HG02981 (cell line): Measurements from ENCODE around the gene SLC39A3.

Experiments
- ATAC-seq: cut with Tn5 transposase; IDR thresholded peaks from one replicate; pipeline ENCODE4 v1.9.1; 2021; ENCODE audit warnings: mild to moderate bottlenecking, moderate library complexity; ENCODE audit not compliant: unreplicated experiment

Gene SLC39A3

GRCh38 chr19:2751438-2751830 lies 11.6 kb upstream of the SLC39A3 start:
- no peak for ATAC-seq

- ATAC-seq, result no peak
Observed at GRCh38 chr19:2750808-2751437, 11.1 kb upstream of the SLC39A3 start.

DNA sequence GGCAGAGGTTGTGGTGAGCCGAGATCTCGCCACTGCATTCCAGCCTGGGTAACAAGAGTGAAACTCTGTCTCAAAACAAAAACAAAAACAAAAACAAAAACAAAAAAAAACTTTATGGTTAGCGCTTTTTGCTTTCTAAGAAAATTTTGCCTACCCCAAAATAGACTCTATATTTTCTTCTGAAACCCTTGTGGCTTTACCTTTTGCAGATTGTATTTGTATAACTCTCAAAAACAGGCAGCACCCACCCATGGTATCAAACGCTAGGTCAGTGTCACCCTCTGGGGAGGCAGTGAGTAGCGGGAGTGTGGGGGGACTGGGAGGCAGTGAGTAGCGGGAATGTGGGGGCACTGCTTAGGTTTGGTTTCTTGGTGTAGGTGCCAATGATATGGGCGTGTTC lies 7.5 kb upstream of the SLC39A3 start:
- no peak for ATAC-seq

DNA sequence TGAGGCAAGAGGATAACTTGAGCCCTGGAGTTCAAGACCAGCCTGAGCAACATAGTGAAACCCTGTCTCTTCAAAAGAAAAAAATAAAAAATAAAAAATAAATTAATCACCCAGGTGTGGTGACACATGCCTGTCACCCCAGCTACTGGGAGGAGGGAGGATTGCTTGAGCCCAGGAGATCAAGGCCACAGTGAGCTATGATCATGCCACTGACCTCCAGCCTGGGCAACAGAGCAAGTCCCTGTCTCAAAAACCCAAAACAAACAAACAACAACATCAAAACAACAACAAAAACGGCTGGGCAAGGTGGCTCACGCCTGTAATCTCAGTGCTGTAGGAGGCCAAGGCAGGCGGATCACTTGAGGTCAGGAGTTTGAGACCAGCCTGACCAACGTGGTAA lies 4.3 kb upstream of the SLC39A3 start:
- no peak for ATAC-seq

DNA sequence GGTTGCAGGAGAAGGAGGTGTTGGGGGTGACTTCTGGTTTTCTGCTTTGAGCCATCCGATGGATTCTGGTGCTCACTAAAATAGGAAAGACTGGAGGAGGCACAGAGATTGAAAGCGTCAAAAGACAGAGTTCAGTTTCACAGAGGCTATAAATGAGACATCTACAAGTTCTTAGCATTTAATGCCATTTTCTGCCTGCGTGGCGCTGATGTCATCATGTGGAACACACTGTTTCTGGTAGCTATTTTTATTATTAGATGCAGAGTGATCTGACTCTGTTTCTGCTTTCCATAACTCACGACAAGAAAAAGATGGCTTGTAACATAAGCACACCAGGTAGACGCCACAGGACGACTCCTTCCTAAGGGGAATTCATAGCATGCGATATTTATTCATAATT lies 3.3 kb upstream of the SLC39A3 start:
- ATAC-seq, result no peak

GRCh38 chr19:2740314-2740656 lies 468 bp upstream of the SLC39A3 start:
- no peak for ATAC-seq

DNA sequence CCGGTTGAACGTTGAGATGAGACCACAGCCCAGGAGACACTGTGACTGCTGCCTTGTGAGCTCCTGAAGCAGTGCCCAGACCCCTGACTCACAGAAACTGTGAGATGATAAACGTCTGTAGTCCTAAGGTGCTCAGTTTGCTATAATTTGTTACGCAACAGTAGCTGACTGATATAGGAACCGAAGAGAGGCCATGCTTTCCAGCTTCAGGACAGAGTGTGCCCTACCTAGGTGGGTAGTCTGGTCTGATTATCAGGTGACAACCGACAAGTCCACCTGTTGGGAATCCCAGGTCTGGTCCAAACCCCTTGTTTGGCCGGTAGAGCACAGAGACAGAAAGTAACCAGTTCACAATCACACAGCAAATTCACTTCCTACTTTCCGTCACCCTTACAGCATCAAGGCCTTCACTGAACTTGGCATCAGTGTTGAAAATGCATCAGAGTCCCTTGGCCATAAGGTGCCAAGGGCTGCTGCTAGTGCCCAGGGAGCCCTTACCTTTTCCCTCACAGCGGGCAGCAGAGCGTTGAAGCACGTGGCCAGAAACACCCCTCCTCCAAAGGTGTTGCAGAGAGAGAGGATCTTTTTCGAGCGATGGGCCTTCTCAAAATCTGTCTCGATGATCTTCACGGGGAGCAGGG lies 3.1 kb downstream of the SLC39A3 start:
- no peak for ATAC-seq

- no peak for ATAC-seq
Observed at GRCh38 chr19:2735374-2735773, 4.4 kb downstream of the SLC39A3 start.

GRCh38 chr19:2734589-2735288 lies 5.1 kb downstream of the SLC39A3 start:
- no peak for ATAC-seq

DNA sequence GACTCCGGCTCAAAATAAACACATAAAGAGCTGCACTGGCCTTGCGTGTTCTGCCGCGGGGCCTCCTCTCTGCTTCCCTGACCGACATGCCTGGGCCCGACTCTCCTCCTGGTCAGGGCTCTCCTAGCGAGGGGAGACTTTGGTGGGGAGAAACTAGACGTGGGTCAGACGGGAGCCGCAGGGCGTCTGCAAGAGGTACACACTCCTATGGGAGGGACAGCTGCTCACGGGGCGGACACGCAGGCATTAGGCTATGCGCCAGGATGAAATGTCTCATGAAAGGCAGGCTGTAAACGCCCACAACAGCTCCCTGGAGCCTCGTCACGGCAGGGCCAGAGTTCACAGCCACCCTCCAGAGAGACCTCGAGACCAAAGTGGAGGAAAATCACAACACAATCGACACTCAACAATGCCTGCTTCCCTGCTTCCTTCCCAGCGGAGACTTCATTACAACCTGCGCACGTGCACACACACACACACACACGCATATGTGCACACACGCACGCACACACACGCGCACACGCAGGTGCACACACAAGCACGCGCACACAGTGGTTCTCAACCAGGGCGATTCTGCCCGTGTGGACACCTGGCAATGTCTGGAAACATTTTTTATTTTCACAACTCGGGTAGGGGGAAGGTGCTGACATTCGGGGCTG lies 5.8 kb downstream of the SLC39A3 start:
- ATAC-seq, result no peak

DNA sequence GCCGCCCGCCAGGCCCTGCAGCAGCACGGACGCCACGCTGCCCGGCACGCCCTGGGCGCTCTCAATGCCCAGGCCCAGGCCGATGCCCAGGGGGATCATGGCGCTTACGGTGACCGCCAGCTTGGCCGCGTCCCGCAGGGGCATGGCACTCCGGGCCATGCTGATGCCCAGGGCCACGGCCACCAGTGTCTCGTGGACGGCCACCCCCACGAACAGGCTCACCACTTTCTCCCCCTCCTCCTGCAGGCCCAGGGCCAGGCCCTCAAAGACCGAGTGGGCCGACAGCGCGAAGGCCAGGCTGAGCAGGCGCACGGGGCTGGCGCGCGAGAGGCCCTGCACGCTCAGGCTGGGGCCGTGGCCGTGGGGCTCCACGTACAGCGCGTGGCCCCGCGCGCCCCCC lies 6.9 kb downstream of the SLC39A3 start:
- ATAC-seq, result no peak

DNA sequence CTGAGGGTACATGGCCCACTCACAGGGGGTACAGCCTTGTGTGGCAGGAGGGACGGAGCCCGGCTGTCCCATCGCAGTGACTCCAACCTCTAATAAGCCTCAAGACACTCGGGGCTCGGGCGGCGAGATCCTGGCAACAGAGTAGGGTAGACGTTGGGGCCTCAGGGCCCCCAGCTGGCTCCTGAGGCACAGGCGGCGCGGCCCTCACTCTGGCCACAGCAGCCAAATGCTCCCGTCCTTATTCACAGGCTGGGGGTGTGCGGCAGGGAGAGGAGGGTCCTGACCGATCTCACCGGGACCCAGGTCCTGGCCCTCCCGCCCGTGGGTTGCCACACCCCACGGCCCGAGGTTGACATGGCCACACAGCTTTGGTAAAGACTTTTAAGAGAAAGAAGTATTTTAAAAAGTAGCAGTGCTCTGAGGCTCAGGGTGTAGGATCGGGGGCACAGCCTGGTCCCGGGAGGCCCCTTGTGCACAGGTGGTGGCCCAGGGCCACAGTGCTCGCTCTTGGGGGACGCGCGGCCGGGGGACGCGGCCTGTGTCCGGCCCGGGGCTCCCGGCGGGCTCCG lies 7.6 kb downstream of the SLC39A3 start:
- ATAC-seq, result no peak

GRCh38 chr19:2731181-2731995 lies 8.4 kb downstream of the SLC39A3 start:
- ATAC-seq, result no peak

GRCh38 chr19:2729943-2730818 lies 9.6 kb downstream of the SLC39A3 start:
- ATAC-seq, result no peak

- ATAC-seq, result no peak
Observed at GRCh38 chr19:2728783-2729387, 10.9 kb downstream of the SLC39A3 start.

DNA sequence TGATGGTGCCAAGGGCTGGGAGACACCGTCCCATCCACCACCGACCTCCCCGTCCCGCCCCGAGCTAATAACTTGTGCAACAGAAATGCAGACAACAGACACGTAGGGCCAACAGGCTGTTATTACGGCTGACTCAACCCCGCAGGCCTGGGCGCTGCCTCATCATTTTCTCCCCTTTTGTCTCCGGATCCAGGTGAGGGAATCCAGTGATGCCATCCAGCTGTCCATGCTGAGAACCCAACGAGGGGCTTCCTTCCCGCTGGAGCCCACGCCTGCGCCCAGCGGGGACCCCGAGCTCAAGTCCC lies 12.2 kb downstream of the SLC39A3 start:
- ATAC-seq, result no peak

DNA sequence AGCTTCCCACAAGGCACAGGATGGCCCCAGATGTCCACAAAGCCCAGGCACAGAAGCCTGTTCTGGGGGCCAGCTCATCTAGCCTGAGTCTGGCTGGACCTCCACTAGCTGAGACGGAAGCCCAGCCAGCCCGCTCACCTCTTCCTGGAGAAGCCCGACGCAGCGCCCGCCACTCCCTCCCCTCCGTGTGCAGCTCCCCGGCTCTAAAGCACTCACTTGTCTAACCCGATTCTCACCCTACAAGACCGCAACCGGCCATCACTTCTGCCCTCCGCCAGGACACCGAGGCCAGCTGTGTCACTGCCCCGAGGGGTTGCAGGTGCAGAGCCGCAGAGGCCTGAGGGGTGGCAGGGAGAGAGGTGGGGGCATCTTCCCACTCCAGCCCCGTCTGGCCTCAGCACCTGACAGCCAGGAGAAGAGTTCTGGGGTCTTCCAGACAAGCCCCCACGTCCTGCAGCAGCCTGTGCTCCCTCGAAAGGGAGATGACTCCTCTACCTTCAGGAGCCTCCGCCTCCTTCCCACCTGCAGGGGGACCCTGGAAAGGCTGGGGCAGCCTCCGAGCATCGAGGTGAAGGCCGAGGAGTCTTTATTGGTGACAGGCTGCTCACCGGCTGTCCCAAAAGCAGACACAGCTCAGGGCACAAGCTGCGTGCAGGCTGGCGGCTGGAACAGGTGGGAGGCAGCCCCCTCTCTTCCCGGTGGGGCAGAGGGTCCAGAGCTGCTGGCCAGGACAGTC lies 12.7 kb downstream of the SLC39A3 start:
- no peak for ATAC-seq

DNA sequence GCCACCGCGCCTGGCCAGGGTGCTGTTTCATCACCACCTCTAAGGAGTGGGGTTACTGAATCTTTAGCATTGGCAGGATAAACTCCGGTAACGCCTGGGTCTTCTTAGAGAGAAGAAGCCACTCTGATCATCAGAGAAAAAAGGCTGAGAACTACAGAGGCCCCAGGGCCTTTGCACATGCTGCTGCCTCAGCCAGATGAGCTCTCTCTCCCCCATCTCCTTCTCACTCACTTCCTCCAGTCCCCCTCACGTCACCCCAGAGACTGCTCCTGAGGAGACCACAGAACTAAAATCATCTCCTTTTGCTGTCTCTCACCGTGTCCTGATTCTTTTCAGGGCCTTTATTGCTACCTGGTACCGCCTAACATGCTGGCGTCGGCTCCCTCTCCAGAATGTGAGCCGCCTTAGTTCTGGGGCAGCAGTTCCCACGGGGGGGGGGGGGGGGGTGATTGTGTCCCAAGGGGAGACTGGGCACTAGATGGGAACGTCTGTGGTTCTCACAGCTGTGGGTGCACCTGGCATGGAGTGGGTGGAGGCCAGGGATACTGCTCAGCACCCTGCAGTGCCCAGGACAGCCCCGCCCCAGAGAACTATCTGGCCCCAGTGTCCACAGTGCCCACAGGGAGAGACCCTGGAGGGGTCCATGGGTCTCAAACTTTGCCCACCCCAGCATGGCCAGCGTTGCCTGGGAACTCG lies 13.5 kb downstream of the SLC39A3 start:
- ATAC-seq, result no peak
